Measurements from ENCODE around the gene ARHGAP22. TPM values are rescaled to one million over a fixed set of nuclear protein-coding genes. Genes with fewer than 3 reads are reported as not detected.

The ARHGAP22 gene
- total RNA-seq (2012; rRNA removed) (28.3 and 35.3 TPM in 2 replicates), polyA plus RNA-seq (2012; rRNA removed) (30.2 and 34.0 TPM in 2 replicates), Bru-seq, nascent RNA (percentile 75 among the genes with signal in this experiment), BruChase-seq, experiment 1, labeled RNA remaining after a 6-hour chase (percentile 58 among the genes with signal in this experiment), BruChase-seq, experiment 2, labeled RNA remaining after a 2-hour chase (percentile 75 among the genes with signal in this experiment)
- polyA plus RNA-seq (2012; cell fraction: cytosol; rRNA removed) = 18.9 and 22.2 TPM in 2 replicates
- polyA plus RNA-seq (2012; cell fraction: nucleus; rRNA removed; ENCODE audit: low replicate concordance) = 58.0 and 67.0 TPM in 2 replicates
- long read RNA-seq, transcript ARHGAP22-201 (10 exons, 2,751 nt) = major isoform, 11 of 44 reads
- long read RNA-seq, transcript ARHGAP22-210 (2 exons, 1,951 nt) = minor isoform, 5 of 44 reads
- long read RNA-seq, partial matches to known transcripts = 6 of 44 reads
- long read RNA-seq, other reads (novel, unspliced or antisense) = 20 of 44 reads

DNA sequence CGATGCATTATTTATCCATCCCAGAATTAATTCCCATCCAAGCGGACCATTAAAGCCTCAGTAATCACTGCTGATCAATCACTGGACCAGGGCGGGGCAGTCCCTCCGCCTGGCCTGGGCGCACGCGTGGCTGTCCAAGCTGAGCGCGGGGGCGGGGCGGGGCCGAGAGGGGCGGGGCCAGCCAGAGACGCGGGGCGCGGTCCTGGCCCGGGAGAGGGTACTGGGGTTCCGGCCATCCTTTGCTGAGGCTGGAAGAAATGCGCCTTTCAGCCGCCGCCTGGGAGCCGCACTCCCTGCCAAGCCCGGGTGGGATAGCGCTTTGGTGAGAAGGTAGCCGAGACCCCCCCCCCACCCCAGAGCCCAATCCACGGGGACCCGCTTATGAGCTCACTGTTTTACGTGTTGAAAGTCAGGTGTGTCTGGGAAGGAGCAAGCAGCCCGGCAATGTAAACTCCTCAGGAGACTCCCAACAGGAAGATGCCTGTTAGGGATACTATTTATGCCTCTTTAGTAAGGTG is at the start of gene ARHGAP22:
ARHGAP22 (minus strand) TSS at position 83 of the 518 bp plus-strand sequence. CDS start 277 bp downstream, outside the sequence.
- peak within 1 kb of the TSS; percentile 79 for H3K27ac ChIP-seq (ENCODE audit: insufficient read depth, low read length)
- H2BK15ac ChIP-seq (ENCODE audit: low read depth, low read length) = peak within 1 kb of the TSS; percentile 96; the same call in 2 of the 3 replicates
- no peaks in the 10 kb centered on the region; the same call in 1 of the 2 replicates for H3K36me3 ChIP-seq (ENCODE audit: control insufficient read depth, insufficient read depth, low read length)
- no CpG with 5 or more reads among the region's 30 CpGs for WGBS, 2 experiments (ENCODE audit: extremely low coverage in 2 of 2, insufficient read length in 1 of 2)
- peak within 1 kb of the TSS; percentile 75 for H3K56ac ChIP-seq (ENCODE audit: extremely low read depth, insufficient read depth, low read length)
- peak within 1 kb of the TSS; percentile 92 for H3K14ac ChIP-seq (replicated peaks; ENCODE audit: low read depth, low read length)
- H4K5ac ChIP-seq (ENCODE audit: low read depth, low read length) = peak within 1 kb of the TSS; percentile 63; the same call in 1 of the 2 replicates
- peak within 1 kb of the TSS; percentile 89 for H3K23ac ChIP-seq (ENCODE audit: low read depth, low read length)
- H2BK5ac ChIP-seq (ENCODE audit: low read depth, low read length, poor library complexity, severe bottlenecking) = peak within 1 kb of the TSS; percentile 90
- no peaks in the 10 kb centered on the region for H3K9me3 ChIP-seq (ENCODE audit: control insufficient read depth, insufficient read depth, low read length)
- peak within 1 kb of the TSS; percentile 96 for H3K4ac ChIP-seq (ENCODE audit: low read depth, low read length)
- peak within 1 kb of the TSS; percentile 62 to 92 for H4K8ac ChIP-seq (ENCODE audit: low read depth in 2 of 2, low read length in 2 of 2)
- peak within 1 kb of the TSS; percentile 54 for H3K18ac ChIP-seq (ENCODE audit: low read depth, low read length)
- peak within 1 kb of the TSS; percentile 88 for H2BK20ac ChIP-seq (ENCODE audit: low read depth, low read length)
- H3K9ac ChIP-seq (ENCODE audit: low read depth, low read length) = peak within 1 kb of the TSS; percentile 86
- H3K27me3 ChIP-seq (ENCODE audit: control insufficient read depth, insufficient read depth, low read length) = no peaks in the 10 kb centered on the region
- peak; percentile 29 for DNase-seq
- intact Hi-C loops (cut with micrococcal nuclease) (loop anchor here (5.0 to 10.0 kb wide), 2 partner anchors 50 to 243 kb away; no protein-coding TSS in a partner anchor), dilution Hi-C loops (cut with HindIII; ENCODE audit: low sequenced_read_pairs, unreplicated experiment) (no loop called here), in situ Hi-C loops (cut with MboI; ENCODE audit: low sequenced_read_pairs) (no loop called here)
- peaks cover 50% of the 10 kb centered on the region for H3K9me1 ChIP-seq (ENCODE audit: insufficient read depth, low read length)
- H4K20me1 ChIP-seq (ENCODE audit: insufficient read depth, low read length) = peaks cover 12% of the 10 kb centered on the region; the same call in 1 of the 2 replicates
- peak within 1 kb of the TSS; percentile 88 for H2AFZ ChIP-seq (replicated peaks; ENCODE audit: low read length, poor library complexity)
- peak within 1 kb of the TSS; percentile 86 for H3K4me3 ChIP-seq (ENCODE audit: insufficient read depth, low read depth, low read length)
- H2AK9ac ChIP-seq (replicated peaks; ENCODE audit: low read depth, low read length, poor library complexity) = peak within 1 kb of the TSS; percentile 99
- H2AK5ac ChIP-seq (ENCODE audit: low read depth, low read length) = peak within 1 kb of the TSS; percentile 90
- ChIA-PET CTCF (interaction anchor here (0.8 to 5.4 kb wide), 2 partner anchors 51 to 52 kb away, joined by 3 to 48 read pairs; no protein-coding TSS in a partner anchor), POLR2A (ENCODE audit: unreplicated experiment) (interaction anchor here (0.9 kb wide), 1 partner anchor 10 kb away, joined by 5 read pairs; no protein-coding TSS in a partner anchor)
- no TSS peak for BruUV-seq (replicated peaks)
- ATAC-seq (ENCODE audit: low read depth) = peak; percentile 77
- H3K79me1 ChIP-seq (ENCODE audit: low read depth in 1 of 2, low read length in 2 of 2) = peaks cover 4 to 78% of the 10 kb centered on the region in 2 experiments; a peak in 3 of 4 replicates
- peaks cover 44% of the 10 kb centered on the region for H3K4me1 ChIP-seq (ENCODE audit: control insufficient read depth, insufficient read depth, low read length)
- peak within 1 kb of the TSS; percentile 94 for H2BK120ac ChIP-seq (ENCODE audit: low read depth, low read length)
- peak within 1 kb of the TSS; percentile 90 for H4K91ac ChIP-seq (ENCODE audit: insufficient read depth, low read depth, low read length)
- peak; percentile 49; the same call in 1 of the 2 replicates for TF ChIP-seq MAZ (IDR thresholded peaks at IDR 0.05; ENCODE audit: borderline replicate concordance, low read depth, low read length)
- TF ChIP-seq RAD21 (IDR thresholded peaks at IDR 0.05; ENCODE audit: low read length) = no peak
- H3K4me2 ChIP-seq (ENCODE audit: low read depth, low read length) = peak within 1 kb of the TSS; percentile 94

Data from IMR-90 (cell line).